Smooth muscle cell of the brain vasculature (primary cell): ENCODE measurements around the gene NTS.
A peak's percentile ranks its signal among the peaks of the same experiment; 100 is the strongest.

Experiments
- DNase-seq: peaks from one replicate; pipeline ENCODE4 v3.0.0-alpha.2; 2012; ENCODE audit warnings: low read depth, low spot score

Gene NTS, protein sequence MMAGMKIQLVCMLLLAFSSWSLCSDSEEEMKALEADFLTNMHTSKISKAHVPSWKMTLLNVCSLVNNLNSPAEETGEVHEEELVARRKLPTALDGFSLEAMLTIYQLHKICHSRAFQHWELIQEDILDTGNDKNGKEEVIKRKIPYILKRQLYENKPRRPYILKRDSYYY

DNA sequence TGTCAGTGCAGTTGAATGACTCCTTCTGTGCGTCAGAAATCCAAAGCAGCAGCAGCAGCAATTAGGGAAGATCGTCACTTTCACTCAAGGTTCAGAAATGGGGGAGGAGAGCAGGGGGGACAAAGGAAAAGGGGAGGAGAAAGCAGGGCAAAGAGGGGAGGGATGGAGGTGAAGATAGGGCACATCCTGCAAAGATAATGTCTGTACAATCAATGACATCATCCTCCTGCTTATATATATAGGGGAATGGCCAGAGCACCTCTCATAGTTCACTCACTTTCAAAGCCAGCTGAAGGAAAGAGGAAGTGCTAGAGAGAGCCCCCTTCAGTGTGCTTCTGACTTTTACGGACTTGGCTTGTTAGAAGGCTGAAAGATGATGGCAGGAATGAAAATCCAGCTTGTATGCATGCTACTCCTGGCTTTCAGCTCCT, at the start of gene NTS:
TSS of gene NTS (plus strand) at position 265 of the 431 bp plus-strand sequence. CDS start at position 374, 109 bp downstream.
- no peak for DNase-seq

DNA sequence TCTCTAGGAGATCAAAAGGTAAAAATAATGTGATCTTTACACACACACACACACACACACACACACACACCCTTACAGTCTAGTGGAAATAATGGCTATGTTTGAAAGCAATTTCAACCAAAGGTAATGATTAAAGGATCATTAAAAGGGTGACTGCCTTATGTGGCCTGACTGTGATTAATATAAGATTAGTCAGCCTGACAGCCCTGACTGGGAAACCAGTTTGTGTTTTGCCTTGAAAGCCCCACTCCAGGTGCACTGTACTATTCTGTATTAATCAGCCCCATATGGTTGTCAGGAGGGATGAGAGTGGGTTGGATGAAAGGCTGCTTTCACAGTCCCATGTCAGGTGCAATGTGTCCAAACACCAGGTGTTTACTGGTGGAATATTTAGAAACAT, 48.3 kb upstream of the NTS start:
- DNase-seq, result no peak

DNA sequence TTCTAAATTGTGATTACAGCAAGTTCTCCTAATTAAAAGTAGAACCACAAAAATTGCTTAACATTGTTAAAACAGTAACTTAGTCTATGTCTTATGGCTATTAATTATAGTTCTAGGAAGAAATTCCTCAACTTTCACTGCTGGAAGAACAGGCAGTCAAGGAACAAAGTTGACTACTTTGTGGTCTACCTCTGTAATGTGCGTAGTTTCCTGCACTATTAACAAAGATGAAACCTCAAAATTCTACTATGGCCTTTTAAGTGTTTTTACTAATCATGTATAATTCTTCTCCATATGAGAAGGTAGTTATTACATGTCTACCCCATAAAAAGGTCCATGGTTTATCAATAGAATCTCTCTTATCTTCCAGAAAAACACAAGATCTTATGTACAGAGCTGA, 45.5 kb upstream of the NTS start:
- no peak for DNase-seq

DNA sequence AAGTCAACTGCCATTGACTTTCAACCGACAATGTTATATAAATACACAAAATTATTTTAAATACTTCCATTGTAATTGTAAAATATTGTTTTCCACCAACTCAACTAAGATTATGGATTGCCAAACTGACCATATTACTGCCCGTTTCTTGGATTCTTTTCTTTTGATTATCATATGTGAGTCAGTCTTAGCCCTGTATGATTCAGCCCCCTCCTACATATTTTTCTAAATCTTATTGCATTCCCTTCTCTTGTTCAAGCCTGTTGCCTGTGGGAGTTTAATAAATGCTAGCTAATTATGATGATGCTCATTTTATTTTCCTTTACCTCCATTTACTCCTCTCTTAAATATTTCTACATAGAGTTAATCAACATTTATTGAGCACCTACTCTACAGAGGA, 44.7 kb upstream of the NTS start:
- no peak for DNase-seq

DNA sequence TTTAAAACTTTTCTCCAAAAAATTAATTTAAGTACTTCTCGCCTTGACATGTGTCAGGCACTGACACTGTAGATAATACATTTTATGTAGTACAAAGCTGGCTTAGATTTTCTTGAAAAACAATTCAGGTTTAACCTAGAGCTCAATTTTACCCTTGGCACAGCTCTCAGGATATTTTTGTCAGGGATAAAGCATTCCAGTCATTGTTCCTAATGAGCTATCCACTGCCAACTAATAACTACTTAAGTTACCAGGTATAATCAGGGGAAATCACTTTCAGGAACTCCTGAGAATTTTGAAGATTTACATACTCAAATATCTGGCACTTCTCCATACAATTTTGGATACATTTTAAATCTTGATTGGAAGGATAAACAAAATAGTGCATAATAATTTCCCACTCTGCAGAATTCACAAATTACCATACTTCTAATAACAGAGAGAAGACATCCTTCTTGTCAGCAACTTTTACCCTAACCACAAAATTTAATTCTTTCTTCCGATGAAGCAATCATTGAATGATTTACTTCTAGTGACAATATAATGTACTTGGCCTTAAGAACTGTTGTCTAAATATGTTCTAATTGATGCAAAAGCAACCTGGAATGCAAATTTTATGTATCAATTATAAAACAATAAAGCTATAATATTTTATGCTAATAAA, 42.6 kb upstream of the NTS start:
- DNase-seq, result no peak

DNA sequence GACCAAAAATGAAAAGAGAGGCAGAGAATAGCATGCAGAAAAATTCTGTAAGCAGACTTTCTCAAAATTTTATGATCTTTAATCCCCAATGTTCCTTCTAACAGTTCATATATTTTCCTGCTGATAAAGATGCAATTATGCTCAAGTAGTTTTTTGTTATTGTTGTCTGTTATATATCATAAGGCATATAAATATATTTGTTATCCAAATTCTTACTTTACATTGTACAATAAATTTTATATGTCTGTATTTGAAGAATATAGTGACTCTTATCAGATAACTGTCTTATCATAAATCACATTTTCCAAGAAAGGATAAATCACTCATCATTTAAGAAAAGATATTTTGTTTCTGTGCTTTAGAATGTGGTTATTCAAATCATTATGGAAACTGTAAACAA, 40.5 kb upstream of the NTS start:
- DNase-seq, result no peak

DNA sequence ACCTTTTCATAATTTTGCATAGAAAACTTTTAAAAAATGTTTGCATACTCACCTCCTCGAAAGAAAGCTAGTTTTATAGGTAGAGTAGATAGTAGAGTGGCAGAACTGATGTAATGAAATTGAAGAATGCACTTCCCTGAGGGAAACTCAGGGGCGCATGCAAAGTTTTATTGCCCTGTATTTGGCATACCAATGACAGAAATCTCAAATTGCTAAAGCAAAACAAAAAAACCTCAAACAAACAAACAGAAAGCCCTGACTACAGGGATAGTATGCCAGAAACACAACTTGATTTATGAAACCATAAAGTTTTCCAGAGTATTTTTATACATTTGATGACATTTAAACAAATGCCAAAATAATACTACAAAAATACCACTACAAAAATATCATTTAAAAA, 39.7 kb upstream of the NTS start:
- no peak for DNase-seq

DNA sequence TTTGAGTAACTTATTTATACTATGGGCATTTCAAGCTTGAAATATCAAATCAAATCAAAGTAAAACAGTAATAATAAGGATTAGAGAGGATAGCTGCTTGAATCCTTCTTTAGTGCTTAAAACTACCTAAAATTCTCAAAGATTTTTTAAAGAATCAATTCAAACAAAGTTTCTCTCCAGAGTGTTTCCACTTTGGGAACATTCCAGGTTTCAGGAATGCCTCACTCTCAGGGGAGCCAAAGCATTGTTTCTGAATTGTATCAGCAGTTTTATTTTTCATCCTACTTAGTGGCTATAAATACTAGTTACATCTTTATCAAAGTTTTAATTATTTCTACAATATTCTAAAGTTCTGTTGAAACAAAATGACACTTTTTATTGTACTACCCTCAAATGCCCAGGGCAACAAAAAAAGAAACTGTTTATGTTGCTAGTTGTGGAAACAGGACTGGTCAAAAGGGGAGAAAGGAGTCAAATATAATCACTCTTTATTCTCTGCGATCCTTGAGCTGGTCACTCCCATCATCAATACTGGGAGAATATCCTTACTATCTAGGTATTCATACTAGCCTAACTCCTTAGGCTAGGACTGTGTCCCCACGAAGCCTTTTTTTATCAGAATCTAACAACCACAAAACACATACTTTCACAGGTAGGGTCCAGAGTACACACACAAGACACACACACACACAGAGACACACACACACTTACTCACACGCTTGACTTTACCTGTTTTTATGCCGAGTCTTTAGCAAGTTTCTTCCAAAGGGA, 38.5 kb upstream of the NTS start:
- no peak for DNase-seq

DNA sequence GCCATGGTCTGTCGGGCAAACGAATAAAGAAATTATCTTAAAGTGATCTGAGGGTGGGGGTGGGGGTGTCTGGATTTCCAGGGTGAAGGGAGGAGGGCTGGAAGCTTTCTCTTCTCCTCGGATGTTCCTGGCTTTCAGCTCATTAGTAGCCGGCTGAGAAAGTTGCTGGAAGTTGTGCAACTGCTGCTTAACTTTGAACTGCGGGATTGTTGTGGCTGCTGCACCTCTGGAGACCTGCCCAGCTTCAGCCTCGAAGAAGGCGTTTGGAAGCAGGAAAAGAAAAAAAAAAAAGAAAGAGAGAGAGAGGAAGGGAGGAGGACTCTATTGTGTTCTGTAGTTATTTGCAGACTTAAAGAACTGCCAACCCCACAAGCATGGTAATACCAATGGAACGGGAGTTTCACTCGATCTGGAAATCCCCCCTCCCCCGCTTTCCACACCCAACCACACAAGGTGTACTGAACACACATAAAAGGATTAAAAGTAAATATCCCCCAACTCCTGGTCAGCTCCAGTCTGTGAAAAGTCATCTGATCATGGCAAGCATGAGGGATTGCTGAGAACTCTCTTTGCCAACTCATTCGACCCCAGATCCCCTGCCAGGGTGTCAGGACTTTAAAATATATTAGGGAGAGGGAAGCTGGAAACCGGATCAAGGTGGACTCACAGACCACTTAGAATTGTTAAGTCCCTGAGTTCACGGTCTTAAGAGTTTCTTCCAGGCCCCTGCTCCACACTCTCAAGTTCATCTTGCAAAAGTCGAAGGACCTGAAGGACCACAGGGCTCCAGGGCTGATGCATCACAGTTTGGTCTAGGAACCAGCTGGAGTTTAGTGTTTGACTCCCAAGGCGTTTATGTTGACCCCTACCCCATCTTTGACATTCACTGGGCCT, 37.7 kb upstream of the NTS start, which contains the start of gene RASSF9:
TSS of gene RASSF9 (minus strand) at position 213 of the 894 bp plus-strand sequence. CDS start at position 5, 208 bp downstream.
- peak; percentile 37 for DNase-seq

DNA sequence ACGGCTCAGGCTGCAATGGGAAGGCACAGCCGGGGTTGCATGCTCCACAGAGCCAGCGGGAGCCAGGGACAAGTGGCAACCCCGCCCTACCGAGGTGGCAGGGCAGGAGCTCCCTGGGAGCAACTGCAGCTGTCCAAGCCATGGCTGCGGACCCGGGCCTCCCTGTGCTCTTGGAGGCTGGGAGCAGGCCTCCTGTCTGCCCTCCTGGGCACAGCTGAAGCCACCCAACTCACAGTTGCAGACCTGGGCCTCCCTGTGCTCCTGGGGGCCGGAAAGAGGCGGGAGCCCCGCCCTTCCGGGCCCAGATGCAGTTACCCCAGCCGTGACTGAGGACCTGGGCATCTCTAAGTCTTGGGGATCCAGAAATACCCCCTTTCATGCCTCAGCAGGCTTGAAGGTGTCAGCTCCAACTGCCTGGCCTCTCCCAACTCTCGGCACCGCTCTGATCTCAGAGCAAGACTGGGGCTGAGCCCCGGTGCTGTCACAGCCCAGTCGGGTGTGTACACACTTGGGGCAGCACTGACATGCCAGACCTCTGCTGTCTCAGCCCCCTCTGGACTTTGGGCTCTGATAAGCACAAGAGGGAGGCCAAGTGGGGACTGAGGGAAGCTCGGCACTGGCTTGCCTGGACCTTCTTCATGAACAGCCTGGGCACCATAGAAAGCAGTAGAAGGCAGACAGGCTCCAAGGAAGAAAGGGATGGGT, 30.3 kb upstream of the NTS start:
- no peak for DNase-seq

DNA sequence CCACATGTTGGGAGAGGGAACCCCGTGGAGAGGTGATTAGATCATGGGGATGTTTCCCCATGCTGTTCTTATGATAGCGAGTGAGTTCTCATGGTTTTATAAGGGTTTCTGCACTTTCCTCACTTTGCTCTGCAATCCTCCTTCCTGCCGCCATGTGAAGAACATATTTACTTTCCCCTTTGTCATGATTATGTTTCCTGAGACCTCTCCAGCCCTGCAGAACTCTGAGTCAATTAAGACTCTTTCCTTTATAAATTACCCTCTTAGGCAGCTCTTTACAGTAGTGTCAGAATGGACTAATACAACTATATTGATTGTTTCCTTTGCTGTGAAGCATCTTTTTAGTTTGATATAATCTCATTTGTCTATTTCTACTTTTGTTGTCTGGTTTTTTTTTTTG, 24.8 kb upstream of the NTS start:
- no peak for DNase-seq

DNA sequence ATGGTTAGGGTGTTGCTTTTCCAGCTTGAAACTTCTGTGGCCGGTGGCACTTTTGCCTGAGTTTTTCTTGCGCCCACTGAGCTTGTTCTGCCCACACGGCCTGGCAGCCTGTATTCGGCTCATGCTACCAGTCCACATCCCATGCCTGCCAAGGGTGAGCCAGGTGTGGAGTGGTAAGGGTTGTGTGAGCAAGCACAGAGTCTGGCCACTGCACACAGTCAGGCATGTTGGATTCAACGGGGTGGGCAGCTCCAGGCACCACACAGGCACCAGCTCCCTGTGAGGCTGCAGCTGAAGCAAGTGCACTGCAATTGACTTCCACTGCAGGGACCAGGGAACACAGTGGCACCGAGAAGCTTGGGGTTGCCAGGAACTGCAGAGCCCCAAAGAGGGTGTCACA, 18.8 kb upstream of the NTS start:
- DNase-seq, result no peak

DNA sequence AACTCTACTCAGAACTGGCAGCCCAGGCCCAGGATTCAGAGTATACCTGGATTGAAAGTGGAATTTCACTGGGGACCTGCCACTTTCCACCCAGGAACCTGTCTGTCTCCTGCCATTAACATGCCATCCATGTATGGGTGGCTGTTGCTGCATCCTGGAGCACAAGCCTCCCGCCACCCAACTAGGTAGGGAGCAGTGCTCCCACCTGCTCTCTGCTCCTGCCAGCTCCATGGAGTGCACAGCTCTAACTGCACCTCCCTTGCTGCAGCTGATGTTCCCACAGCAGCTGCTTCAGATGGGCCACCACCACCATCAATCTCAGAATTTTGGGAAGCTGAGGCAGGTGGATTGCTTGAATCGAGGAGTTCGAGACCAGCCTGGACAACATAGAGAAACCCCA, 17.1 kb upstream of the NTS start:
- no peak for DNase-seq

DNA sequence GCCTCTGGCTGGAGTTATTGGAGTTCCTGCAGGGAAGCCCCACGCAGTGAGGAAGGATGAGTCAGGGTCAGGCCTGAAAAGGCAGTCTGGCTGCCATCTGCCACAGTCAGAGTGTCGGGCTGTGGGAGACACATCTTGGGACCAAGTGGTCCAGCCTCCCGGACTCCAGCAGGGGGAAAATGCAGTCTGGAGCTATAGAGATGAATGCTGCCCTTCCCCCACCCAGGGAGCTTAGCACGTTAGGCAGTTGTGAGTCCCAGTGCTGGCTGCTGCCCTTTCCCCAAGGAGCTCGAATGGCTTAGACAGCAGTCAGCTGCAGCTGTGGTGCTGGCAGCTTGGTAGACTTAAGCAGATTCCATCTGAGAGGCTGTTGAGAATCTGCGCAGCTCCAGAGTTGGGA, 8.2 kb upstream of the NTS start:
- peak; percentile 20 for DNase-seq

DNA sequence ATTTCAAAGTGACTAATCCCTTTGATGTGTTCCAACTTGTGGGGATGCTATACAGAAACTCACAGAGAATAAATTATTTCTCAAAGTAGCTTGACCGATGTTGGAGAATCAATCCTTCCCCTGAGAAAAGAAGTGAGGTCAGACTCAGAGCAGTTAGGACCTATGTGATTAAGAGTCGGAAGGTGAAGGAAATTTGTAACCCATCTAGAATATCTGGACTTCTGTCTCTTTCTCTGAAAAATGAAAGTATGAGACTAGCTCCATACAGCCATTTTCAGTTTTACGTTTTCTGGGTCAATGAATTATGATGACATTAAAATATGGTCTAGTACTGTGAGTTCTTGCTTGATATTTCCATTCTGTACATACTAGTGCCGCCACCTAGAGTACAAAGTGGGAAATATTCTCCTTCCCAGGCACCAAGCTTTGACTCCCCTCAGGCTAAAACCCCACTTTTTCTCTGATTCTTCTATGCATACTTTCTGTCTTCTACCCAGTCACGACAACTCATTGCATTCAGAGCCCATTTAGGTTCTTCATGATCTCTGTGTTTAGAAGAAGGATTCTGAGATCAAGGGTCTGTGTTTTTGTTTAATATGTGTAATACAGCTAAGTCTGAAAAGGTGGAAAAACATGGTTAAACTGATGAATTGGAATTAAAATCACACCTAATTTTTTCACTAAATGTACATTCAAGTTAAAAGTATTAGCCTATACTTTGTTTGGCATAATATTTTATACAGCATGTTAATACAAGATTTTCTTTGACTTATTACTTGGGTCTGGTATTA, 6.9 kb upstream of the NTS start:
- peak; percentile 33 for DNase-seq

DNA sequence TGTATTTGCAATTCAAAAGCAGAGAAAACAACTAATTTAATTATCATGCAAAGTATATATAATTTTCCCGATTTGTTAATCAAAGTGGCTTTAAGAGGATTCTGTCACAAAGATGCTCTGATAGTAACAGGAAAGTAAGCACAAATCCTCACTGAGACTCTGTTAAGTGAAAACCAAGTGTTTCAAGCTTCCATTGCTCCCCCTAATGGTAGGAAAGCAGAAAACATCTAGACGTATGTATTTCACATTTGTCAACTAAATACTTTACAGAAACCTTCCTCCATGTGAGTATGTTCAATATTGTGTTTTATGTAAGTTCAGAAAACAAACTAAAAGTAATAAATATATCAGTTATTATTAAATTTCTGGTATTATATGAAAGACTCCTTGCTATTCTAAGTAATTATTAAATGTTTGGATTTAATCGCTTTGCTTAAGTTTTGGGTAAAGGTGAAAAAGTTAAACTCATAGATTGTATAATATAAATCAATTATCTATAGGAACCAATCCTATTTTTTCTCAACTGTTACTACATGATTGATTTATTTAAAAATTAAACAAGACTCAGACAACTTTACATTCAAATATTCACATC, 1.5 kb upstream of the NTS start:
- peak; percentile 13 for DNase-seq

DNA sequence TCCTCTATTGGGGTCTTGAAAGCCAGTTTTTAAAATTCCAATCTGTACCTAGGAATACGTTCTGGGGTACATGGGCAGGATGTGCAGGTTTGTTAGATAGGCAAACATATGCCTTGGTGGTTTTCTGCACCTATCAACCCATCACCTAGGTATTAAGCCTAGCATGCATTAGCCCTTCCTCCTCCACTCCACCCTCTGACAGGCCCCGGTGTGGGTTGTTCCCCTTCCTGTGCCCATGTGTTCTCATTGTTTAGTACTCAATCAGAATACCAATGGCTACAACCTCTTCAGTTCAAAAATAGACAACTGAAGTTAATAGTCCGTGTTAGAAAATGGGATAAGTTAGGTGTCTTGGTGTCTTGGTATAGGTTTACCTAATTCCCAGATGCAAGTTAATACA, 3.4 kb downstream of the NTS start:
- no peak for DNase-seq

DNA sequence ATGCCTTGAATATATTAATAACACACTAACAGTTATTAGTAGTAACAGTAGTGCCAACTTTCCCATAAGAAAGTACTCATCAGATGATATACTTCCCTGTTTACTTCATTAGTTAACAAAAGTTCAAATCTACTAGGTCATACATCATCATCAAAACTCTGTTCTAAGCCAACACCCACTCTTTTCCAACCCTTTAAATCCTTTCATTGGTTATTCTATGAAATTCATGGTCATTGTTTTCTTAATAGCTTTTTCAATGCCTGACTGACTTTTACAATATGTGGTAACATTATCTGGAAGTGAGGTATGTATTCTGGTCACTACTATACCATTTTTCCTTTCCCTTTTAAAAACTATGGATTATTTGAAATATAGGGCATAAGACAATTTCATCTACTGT, 9.7 kb downstream of the NTS start:
- no peak for DNase-seq

DNA sequence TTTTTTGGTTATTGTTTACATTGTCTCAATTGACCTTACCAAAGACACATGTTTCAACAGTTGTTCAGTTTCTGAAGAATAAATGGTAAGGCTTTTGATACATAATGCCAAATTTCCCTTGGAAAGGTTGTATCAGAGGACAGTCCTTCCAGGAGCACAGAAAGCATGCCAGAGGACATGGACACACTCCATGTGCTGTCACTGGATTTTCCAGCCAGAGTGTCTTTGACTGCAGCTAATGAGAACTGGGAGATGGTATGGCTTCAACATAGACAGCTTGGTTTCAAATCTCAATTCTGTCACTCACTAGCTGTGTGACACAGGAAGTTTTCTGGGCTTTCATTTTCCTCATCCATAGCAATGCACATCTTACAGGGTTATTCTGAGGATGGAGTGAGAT, 20.6 kb downstream of the NTS start:
- DNase-seq, result no peak

DNA sequence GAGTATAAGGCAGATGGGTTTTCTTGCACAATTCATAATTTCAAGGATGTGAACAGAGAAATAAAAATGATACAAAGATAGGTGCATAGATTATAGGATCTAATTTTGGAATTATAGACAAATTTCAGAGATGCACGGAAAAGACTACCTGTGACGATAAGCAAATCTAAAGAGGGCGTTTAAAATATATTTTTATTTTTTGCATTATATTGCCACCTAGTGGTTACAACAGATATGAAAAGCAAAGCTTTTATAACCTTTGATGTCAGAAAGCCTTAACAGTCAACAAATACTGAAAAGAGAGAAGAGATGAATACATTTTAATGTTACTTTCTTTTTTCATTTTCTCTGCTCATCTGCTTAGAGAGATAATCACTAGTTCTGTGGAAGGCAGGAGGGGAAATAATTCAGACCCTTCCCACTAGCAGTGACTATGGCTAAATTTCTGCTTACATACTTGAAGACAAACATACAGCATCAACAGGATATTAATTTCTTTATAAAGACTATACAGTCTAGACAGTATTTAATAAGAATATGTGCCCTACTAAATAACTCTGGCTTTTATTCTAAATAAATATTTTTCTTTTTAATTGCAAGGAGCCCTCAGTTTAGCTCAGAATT, 46.3 kb downstream of the NTS start:
- DNase-seq, result no peak
